Epithelial cell of prostate (primary cell): ENCODE measurements around the gene MAVS.
"Not testable (repeated sequence)": the region's sequence is repeated elsewhere in the genome, so short reads cannot be mapped to it uniquely, and the experiment has no call there.

ENCODE experiments used
- DNase-seq: peaks from one replicate; pipeline ENCODE4 v3.0.0-alpha.2; 2011; ENCODE audit warnings: low read depth, low spot score
- H3K27ac ChIP-seq: fragments of 450-650 bp; 2 replicates; pipeline ENCODE4 v1.5.1; 2017; ENCODE audit warnings: mild to moderate bottlenecking

Gene MAVS

GRCh38 chr20:3875378-3875974 lies 28.8 kb downstream of the MAVS start:
- no peak for DNase-seq
- no peak overlapping the region for H3K27ac ChIP-seq

- no peak overlapping the region for H3K27ac ChIP-seq
- DNase-seq: no peak
Observed at GRCh38 chr20:3876000-3876399, 29.4 kb downstream of the MAVS start.

GRCh38 chr20:3876676-3877075 lies 30.0 kb downstream of the MAVS start:
- no peak overlapping the region for H3K27ac ChIP-seq
- no peak for DNase-seq

- not testable (repeated sequence) for DNase-seq, H3K27ac ChIP-seq
Observed at GRCh38 chr20:3878921-3879274, 32.3 kb downstream of the MAVS start.

GRCh38 chr20:3885715-3886114 lies 39.1 kb downstream of the MAVS start:
- no peak overlapping the region for H3K27ac ChIP-seq
- DNase-seq: no peak

- no peak for DNase-seq
- peak overlapping the region; percentile 87 for H3K27ac ChIP-seq
Observed at GRCh38 chr20:3887876-3888620, 41.4 kb downstream of the MAVS start.

GRCh38 chr20:3888622-3889488 lies 42.2 kb downstream of the MAVS start, which contains the start of gene PANK2:
Gene PANK2 (plus strand): TSS chr20:3889387.
- DNase-seq: peak; percentile 92

GRCh38 chr20:3889489-3890397 lies 43.1 kb downstream of the MAVS start:
- DNase-seq: no peak
- peak overlapping the region; percentile 87 for H3K27ac ChIP-seq

More at GRCh38 chr20:3888622-3889488, 42.2 kb downstream of the MAVS start, which contains the start of gene PANK2:
- peak within 1 kb of the TSS; percentile 87 for H3K27ac ChIP-seq

GRCh38 chr20:3890398-3890751 lies 43.7 kb downstream of the MAVS start:
- peak overlapping the region; percentile 87 for H3K27ac ChIP-seq
- no peak for DNase-seq

GRCh38 chr20:3890999-3891929 lies 44.6 kb downstream of the MAVS start:
- peak overlapping the region; percentile 87 for H3K27ac ChIP-seq

GRCh38 chr20:3894796-3895195 lies 48.2 kb downstream of the MAVS start:
- no peak overlapping the region for H3K27ac ChIP-seq
- no peak for DNase-seq

More at GRCh38 chr20:3890999-3891929, 44.6 kb downstream of the MAVS start:
- DNase-seq: no peak

- DNase-seq: no peak
- H3K27ac ChIP-seq: peak overlapping the region; percentile 19
Observed at GRCh38 chr20:3896302-3896701, 49.7 kb downstream of the MAVS start.

- DNase-seq: no peak
- peak overlapping the region; percentile 19 for H3K27ac ChIP-seq
Observed at GRCh38 chr20:3896853-3897583, 50.4 kb downstream of the MAVS start.

- peak overlapping the region; percentile 76 for H3K27ac ChIP-seq
Observed at GRCh38 chr20:3898181-3898580, 51.5 kb downstream of the MAVS start.

GRCh38 chr20:3898639-3899038 lies 52.0 kb downstream of the MAVS start:
- peak overlapping the region; percentile 76 for H3K27ac ChIP-seq
- DNase-seq: no peak

More at GRCh38 chr20:3898181-3898580, 51.5 kb downstream of the MAVS start:
- not testable (repeated sequence) for DNase-seq

- peak overlapping the region; percentile 76 for H3K27ac ChIP-seq
- no peak for DNase-seq
Observed at GRCh38 chr20:3900187-3900604, 53.6 kb downstream of the MAVS start.

GRCh38 chr20:3901028-3901705 lies 54.5 kb downstream of the MAVS start:
- DNase-seq: no peak
- H3K27ac ChIP-seq: peak overlapping the region; percentile 76
